Activated T-helper 1 cell treated with anti-CD3 and anti-CD28 coated beads, Interleukin-12 subunit alpha, Interleukin-12 subunit beta, Interleukin-2, Interleukin-4 antibody, amounts not matched to agents 30 ng/mL and 10 ng/mL and 1 ng/mL, durations not matched to agents 14 hours and 24 hours and 36 hours (primary cell): ENCODE measurements around the gene LCK. TPM values are rescaled to one million over a fixed set of nuclear protein-coding genes. Genes with fewer than 3 reads are reported as not detected.

Source experiments
- DNase-seq: peaks from one replicate; pipeline ENCODE4 v3.0.0; 2021; ENCODE audit warnings: low spot score
- H3K27ac Mint-ChIP-seq: one replicate; pipeline ENCODE4 v1.8.0; 2021; ENCODE audit warnings: mild to moderate bottlenecking, mixed read lengths
- H3K27me3 Mint-ChIP-seq: one replicate; pipeline ENCODE4 v1.8.0; 2022; ENCODE audit warnings: mild to moderate bottlenecking, moderate library complexity, mixed read lengths; ENCODE audit not compliant: insufficient read depth
- H3K36me3 Mint-ChIP-seq: one replicate; pipeline ENCODE4 v1.8.0; 2021; ENCODE audit warnings: low read depth, mixed read lengths
- H3K4me1 Mint-ChIP-seq: one replicate; pipeline ENCODE4 v1.8.0; 2021; ENCODE audit warnings: low read depth, mixed read lengths
- H3K4me3 Mint-ChIP-seq: one replicate; pipeline ENCODE4 v1.8.0; 2021; ENCODE audit warnings: mild to moderate bottlenecking, moderate library complexity, mixed read lengths
- H3K9me3 Mint-ChIP-seq: one replicate; pipeline ENCODE4 v1.8.0; 2021; ENCODE audit warnings: mixed read lengths
- intact Hi-C: fragments of 100-400 bp; cut with micrococcal nuclease; formaldehyde crosslinking; loops from one replicate; pipeline ENCODE4 v1.15.1; 2024
- total RNA-seq: library from RNA; stranded (reverse); gene quantifications from 2 replicates; pipeline ENCODE4 v1.2.3, GENCODE V29; 2022

Gene LCK
- total RNA-seq, 1 donor from 2014 or later, result 281 TPM

DNA sequence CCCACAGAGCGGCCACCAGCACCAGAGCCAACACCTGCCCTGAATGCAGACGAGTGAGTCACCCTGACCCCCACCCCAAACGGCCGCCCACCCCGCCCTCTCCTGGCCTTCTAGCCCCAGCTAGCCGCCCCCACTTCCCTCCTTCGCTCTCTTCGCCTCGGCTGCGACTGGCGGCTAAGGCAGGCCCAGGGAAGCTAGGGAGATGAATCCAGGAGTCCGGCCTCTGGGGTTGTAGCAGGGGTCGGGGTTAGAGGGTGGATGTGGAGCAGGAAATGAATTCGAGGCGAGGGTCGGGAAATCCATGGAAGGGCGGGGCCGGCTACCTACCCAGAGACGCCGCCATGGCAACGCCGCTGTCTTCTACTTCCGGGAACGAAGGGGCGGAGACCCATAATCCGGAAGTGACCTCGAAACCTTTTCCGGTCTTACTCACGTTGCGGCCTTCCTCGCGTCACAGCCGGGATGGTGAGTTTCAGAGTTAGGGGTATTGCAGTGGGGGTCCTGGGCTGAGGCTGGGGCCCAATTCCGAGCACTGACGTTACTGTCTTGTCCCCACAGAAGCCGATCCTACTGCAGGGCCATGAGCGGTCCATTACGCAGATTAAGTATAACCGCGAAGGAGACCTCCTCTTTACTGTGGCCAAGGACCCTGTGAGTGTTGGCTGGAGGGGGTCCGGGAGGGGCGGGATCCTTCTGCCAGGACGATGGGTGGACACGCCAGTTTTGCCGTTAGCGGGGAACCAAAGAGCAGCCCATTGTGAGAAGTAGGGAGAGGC is 28.9 kb upstream of the LCK start, which contains the start of the genes EIF3I and TMEM234:
Gene EIF3I (plus strand): TSS at position 428 of the 776 bp plus-strand sequence. CDS start 35 bp downstream, at position 463.
Gene TMEM234 (minus strand): TSS at position 374 of the 776 bp plus-strand sequence. CDS start 31 bp downstream, at position 343.
- intact Hi-C loops, result loop anchor here (1.0 to 10.0 kb wide), 8 partner anchors 21 to 193 kb away; partner anchors contain the start of genes BSDC1, HDAC1 and TXLNA
- DNase-seq, result peak; percentile 89
- Mint-ChIP-seq H3K4me1 (peaks cover 25% of the 10 kb centered on the region), H3K36me3 (peaks cover 25% of the 10 kb centered on the region), H3K27ac (peak within 1 kb of the TSS; percentile 95), H3K9me3 (no peaks in the 10 kb centered on the region), H3K27me3 (no peaks in the 10 kb centered on the region), H3K4me3 (peak within 1 kb of the TSS; percentile 98)

DNA sequence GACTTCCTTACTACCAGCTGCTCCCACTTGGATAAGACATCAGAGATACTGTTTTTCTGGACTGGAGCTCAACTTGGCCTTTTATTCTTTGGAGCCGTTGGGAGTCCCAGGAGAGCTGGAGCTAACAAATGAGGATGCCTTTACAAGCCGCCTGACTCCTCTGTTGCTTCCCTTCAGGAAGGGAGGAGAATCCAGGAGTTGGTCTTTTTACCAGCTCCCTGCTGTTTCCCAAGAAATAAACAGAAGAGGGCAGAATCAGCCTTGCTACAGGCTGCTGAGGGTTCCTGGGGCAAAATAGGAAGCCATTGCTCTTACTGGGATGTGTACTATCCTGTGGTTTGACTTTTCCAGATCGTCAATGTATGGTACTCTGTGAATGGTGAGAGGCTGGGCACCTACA is 27.4 kb upstream of the LCK start:
- Mint-ChIP-seq H3K36me3 (peaks cover 33% of the 10 kb centered on the region), H3K4me3 (peak overlapping the region; percentile 98), H3K27ac (peak overlapping the region; percentile 73), H3K27me3 (no peaks in the 10 kb centered on the region), H3K9me3 (no peaks in the 10 kb centered on the region), H3K4me1 (peaks cover 32% of the 10 kb centered on the region)
- no peak for DNase-seq
- intact Hi-C loops, result loop anchor here (2.0 to 10.0 kb wide), 2 partner anchors 51 to 191 kb away; no protein-coding TSS in a partner anchor

DNA sequence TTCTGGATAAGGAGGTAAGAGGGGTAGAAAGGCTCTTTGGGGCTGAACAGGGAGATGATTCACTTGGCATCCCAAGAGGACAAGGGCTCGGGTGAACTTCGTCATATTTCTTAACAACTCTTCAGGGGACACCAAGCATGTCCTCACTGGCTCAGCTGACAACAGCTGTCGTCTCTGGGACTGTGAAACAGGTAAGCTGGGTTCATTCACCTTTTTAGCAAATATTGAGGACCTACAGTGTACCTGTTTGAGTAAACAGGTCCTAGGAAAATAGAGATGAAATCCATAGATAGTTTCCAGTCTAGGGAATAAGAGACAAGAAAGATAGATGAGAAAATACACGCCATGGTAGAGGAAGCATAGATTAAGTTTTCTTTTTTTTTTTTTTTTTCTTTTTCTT is 26.8 kb upstream of the LCK start:
- Mint-ChIP-seq H3K27ac (no peak overlapping the region), H3K4me3 (peak overlapping the region; percentile 98), H3K27me3 (no peaks in the 10 kb centered on the region), H3K9me3 (no peaks in the 10 kb centered on the region), H3K36me3 (peaks cover 39% of the 10 kb centered on the region), H3K4me1 (peaks cover 32% of the 10 kb centered on the region)
- no peak for DNase-seq
- intact Hi-C loops, result loop anchor here (10.0 kb wide), 1 partner anchor 51 kb away; no protein-coding TSS in a partner anchor

DNA sequence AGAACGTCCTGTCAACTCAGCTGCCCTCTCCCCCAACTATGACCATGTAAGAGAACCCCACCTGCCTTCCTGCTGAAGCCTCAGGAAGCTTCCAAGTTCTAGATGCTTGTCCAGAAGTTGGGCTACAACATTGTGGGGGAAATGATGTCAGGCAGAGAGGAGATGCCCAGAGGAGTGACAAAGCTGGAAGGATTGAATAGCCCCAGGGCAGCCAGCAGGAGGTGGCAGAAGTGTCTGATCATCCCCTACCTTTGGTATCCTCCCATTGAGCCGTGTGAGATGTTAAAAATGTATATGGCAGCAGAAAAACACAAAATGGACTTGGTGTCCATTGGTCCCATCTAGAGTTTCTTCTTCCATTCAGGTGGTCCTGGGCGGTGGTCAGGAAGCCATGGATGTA is 22.3 kb upstream of the LCK start:
- Mint-ChIP-seq H3K36me3 (peaks cover 39% of the 10 kb centered on the region), H3K9me3 (no peaks in the 10 kb centered on the region), H3K27me3 (no peaks in the 10 kb centered on the region), H3K27ac (no peak overlapping the region), H3K4me1 (peaks cover 14% of the 10 kb centered on the region), H3K4me3 (no peak overlapping the region)
- no peak for DNase-seq
- intact Hi-C loops, result loop anchor here (10.0 kb wide), 1 partner anchor 46 kb away; no protein-coding TSS in a partner anchor

DNA sequence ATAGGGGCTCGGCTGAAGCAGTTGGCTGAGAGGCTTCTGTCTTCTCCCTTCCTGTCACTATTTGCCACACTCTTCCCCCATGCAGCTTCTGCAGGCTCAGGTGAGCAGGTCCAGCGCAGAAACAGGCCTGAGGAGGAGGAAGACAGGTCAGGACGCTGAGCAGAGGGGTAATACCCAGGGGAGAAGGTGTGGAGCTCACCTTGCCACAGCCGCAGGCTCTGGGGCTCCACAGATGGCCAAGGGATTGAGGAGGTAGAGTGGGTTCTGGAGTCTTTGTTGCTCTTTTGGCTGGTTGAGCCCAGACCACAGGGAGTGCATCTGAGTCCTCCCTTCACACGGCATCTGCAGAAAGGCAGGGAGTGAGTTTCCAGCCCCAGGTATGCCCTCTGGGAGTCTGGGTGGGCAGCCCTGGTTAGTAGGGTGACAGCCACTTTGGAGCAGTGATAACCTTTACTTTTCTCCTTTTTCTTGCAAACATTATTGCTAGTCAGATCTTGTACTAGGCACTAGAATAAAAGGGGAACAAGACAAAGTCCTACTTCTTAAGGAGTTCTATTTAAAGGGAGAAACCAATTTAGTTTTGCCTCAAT is 19.1 kb upstream of the LCK start:
- intact Hi-C loops, result no loop called here
- no peak for DNase-seq
- Mint-ChIP-seq H3K4me1 (peaks cover 7% of the 10 kb centered on the region), H3K27ac (peak overlapping the region; percentile 23), H3K27me3 (no peaks in the 10 kb centered on the region), H3K9me3 (no peaks in the 10 kb centered on the region), H3K4me3 (no peak overlapping the region), H3K36me3 (peaks cover 31% of the 10 kb centered on the region)

DNA sequence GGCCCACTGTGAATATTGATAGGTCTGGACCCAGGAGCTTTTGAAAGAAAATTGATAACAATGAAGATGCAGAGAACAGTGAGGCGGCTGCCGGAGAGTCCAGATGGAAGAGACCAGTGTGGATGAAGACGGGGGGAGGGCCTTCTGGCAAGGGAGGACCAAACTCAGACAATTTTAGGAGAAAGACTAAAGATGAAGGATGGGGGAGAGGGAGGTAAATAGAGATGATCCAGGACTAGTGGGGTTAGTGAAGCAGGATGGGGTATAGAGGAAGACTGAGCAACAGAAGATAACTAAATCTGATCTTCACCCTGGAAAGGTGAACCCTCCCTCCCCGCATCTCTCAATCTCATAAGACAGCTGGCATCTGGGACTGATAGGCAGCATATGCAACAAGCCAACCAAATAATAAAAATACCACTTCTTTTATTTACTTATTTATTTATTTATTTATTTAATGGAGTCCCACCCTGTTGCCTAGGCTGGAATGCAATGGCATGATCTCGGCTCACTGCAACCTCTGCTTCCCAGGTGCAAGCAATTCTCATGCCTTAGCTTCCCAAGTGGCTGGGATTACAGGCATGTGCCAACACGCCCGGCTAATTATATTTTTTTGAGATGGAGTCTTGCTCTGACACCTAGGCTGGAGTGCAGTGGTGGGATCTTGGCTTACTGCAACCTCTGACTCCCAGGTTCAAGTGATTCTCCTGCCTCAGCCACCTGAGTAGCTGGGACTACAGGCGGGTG is 18.3 kb upstream of the LCK start:
- Mint-ChIP-seq H3K4me3 (no peak overlapping the region), H3K27me3 (no peaks in the 10 kb centered on the region), H3K9me3 (no peaks in the 10 kb centered on the region), H3K36me3 (peaks cover 30% of the 10 kb centered on the region), H3K4me1 (peaks cover 2% of the 10 kb centered on the region), H3K27ac (no peak overlapping the region)
- no peak for DNase-seq
- intact Hi-C loops, result no loop called here

DNA sequence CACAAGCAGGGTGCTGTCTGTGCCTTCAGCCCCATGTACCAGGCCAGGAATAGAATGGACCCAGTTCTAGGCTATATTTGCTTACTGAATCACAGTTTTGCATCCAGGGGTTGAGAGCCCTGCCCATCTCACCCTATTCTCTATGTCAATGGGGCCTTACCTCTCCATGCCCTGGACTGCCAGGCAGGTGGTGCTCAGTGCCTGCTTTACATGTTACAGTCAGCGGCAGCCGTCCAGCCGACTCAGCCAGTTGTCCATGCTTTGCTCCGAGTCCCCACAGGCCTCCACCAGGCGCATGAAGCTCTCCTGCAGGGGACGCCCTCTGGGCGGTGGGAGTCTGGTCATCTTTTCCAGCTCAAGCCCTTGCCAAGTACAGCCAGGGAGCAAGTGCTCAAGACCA is 16.3 kb upstream of the LCK start:
- peaks cover 5% of the 10 kb centered on the region for H3K4me1 Mint-ChIP-seq
- intact Hi-C loops, result no loop called here
- H3K27me3 Mint-ChIP-seq, result no peaks in the 10 kb centered on the region
- H3K36me3 Mint-ChIP-seq, result peaks cover 14% of the 10 kb centered on the region
- no peaks in the 10 kb centered on the region for H3K9me3 Mint-ChIP-seq
- H3K4me3 Mint-ChIP-seq, result no peak overlapping the region
- DNase-seq, result no peak
- no peak overlapping the region for H3K27ac Mint-ChIP-seq

DNA sequence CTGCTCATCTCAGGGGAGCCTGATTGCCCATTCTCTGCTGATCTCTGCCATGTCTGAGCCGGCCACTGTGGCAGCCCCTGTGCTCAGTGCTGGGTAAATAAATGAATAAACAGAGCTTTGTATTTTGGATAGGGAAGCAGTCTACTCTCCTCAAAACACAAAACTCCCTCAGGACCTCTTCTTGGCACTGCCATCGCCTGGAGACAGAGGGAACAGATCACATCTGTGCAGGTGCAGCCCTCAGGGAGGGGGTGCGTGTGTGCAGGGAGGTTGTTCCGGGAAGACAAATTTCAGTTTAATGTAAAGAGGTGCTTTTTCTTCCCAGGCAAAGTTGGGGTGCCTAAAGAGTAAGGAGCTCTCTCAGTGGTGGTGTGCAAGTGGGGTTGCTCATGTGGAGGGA is 11.7 kb upstream of the LCK start:
- intact Hi-C loops, result no loop called here

DNA sequence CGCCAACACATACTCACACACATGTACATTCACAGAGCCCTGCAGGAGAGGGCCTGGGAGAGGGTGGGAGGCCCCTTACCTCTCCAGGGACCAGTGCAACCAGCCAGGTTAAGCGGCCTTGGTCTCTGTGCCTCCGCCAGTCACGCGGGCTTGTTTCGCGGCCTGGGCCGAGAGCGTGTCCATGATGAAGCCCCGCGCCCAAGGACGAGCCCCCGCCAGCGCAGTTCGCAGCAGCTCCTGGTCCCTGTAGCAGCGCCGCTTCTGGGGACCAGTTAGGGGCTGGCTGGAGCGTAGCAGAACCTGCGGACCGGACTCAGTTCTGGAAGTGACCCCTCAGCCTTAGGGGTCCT is 11.3 kb upstream of the LCK start:
- intact Hi-C loops, result loop anchor here (1.0 to 2.0 kb wide), 2 partner anchors 9 to 51 kb away; no protein-coding TSS in a partner anchor
- Mint-ChIP-seq H3K9me3 (no peaks in the 10 kb centered on the region), H3K27ac (no peak overlapping the region), H3K4me3 (peak overlapping the region; percentile 82), H3K36me3 (peaks cover 5% of the 10 kb centered on the region), H3K27me3 (no peaks in the 10 kb centered on the region), H3K4me1 (peaks cover 17% of the 10 kb centered on the region)
- DNase-seq, result no peak

More for the DNA sequence above, 11.7 kb upstream of the LCK start:
- H3K9me3 Mint-ChIP-seq, result no peaks in the 10 kb centered on the region
- no peak overlapping the region for H3K27ac Mint-ChIP-seq
- H3K36me3 Mint-ChIP-seq, result peaks cover 5% of the 10 kb centered on the region
- H3K4me1 Mint-ChIP-seq, result peaks cover 17% of the 10 kb centered on the region
- DNase-seq, result no peak
- no peaks in the 10 kb centered on the region for H3K27me3 Mint-ChIP-seq
- peak overlapping the region; percentile 82 for H3K4me3 Mint-ChIP-seq

DNA sequence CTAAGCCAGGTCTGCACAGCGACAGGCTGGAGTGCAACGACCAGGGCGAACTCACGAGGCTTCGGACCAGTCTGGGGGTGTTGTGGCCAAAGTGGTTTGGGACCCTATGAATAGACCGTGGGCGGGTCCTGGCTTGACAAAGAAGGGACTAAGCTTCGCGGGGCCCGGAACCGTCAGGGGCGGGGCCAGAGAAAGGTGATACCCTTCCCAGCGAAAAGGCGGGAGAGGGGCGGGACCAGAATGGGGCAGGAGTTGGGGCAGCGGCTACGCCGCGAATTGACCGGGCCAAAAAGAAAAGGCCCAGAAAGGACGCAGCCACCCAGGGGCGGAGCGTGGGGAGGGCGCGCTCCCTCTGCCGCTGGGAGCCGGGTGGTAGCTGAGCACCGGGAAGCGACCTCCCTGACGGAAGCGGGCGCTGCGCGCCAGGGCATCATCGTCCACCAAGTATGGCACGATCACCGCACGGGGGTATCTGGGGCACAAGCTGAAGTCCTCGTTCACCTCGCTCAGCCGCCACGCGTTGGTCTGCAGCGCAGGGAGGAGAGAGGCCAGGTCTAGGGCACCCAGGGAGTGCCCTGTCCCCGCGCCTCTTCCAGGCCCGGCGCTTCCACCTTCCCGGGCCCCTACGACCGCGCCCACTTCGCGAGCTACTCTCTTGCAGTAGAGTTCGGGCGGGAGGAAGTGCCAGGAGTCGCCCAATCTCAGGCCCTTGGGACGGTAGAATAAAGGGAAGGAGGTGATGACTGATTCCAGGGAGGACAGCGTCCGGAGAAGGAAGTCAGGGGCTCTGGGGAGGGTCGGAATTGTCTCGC is 10.7 kb upstream of the LCK start:
- Mint-ChIP-seq H3K27me3 (no peaks in the 10 kb centered on the region), H3K36me3 (peaks cover 5% of the 10 kb centered on the region), H3K9me3 (no peaks in the 10 kb centered on the region), H3K4me1 (peaks cover 17% of the 10 kb centered on the region), H3K4me3 (peak overlapping the region; percentile 82), H3K27ac (no peak overlapping the region)
- intact Hi-C loops, result loop anchor here (1.0 to 2.0 kb wide), 2 partner anchors 8 to 50 kb away; no protein-coding TSS in a partner anchor
- DNase-seq, result no peak

DNA sequence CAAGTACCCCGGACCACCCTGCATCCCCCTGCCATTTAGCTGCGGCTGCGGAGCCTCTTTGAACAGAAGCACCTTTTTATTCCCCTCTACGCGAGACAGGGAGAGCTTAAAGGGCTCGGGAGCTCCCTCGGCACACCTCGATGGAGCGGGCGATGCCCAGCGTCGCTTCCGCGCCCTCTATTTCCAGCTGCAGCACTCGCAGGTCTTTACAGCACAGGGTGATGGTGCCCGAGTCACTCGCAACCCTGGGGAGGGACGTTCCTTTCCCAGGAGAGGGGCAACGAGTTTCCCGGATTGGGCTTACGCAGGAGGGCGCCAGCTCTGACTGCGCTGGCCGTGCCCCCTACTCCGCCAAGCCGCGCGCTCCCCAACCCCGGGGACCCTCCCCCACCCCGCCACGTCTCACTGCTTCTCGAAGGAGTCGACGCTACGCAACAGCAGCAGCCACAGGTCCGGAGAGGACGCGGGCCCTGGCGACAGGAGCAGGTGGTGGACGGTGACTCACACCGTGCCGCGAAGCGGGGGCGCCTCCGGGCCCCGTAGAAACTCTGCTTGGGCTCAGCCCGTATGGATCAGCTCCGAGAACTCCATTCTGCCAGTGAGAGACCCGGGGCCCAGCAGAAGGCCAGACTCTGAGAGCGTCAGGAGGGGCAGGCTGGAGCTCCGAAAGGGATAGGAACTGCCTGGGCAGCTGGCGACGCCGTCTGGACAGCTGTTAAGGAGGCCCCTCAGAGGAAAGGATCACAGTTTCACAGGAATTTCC is 9.9 kb upstream of the LCK start:
- no peaks in the 10 kb centered on the region for H3K27me3 Mint-ChIP-seq
- peak overlapping the region; percentile 82 for H3K4me3 Mint-ChIP-seq
- H3K27ac Mint-ChIP-seq, result no peak overlapping the region
- peaks cover under 1% of the 10 kb centered on the region for H3K36me3 Mint-ChIP-seq
- intact Hi-C loops, result loop anchor here (2.0 kb wide), 1 partner anchor 50 kb away; no protein-coding TSS in a partner anchor
- no peak for DNase-seq
- no peaks in the 10 kb centered on the region for H3K9me3 Mint-ChIP-seq
- peaks cover 17% of the 10 kb centered on the region for H3K4me1 Mint-ChIP-seq
